GM12891 (cell line): Measurements from ENCODE around the gene PDZK1IP1.
"Not testable (repeated sequence)": the region's sequence is repeated elsewhere in the genome, so short reads cannot be mapped to it uniquely, and the experiment has no call there.

Source experiments
- DNase-seq: peaks from one replicate; pipeline ENCODE4 v3.0.0; 2011; ENCODE audit warnings: low spot score; ENCODE audit not compliant: insufficient read length
- FAIRE-seq: peaks from 2 replicates; lab custom pipeline; 2011; peaks lifted over from hg19 to GRCh38; lab: Jason Lieb, UNC
- PAX5 ChIP-seq: IDR thresholded peaks from 2 replicates; pipeline ENCODE4 v1.6.1; 2011; ENCODE audit warnings: low read length, moderate library complexity, mild to moderate bottlenecking; ENCODE audit not compliant: insufficient read depth, severe bottlenecking
- POLR2A ChIP-seq: IDR thresholded peaks from 2 replicates; pipeline ENCODE4 v1.6.1; 2011; ENCODE audit warnings: low read depth, low read length, control low read depth
- POLR2AphosphoS5 ChIP-seq: IDR thresholded peaks from 2 replicates; pipeline ENCODE4 v1.6.1; 2011; ENCODE audit warnings: low read depth, low read length, control low read depth
- POU2F2 ChIP-seq: IDR thresholded peaks from 2 replicates; pipeline ENCODE4 v1.6.1; 2011; ENCODE audit warnings: low read depth, mild to moderate bottlenecking, control low read depth, low read length, moderate library complexity
- SPI1 ChIP-seq: IDR thresholded peaks from 2 replicates; pipeline ENCODE4 v1.6.1; 2011; ENCODE audit warnings: low read depth, low read length, control low read depth
- TAF1 ChIP-seq: IDR thresholded peaks from 2 replicates; pipeline ENCODE4 v1.6.1; 2011; ENCODE audit warnings: low read depth, low read length, control low read depth

Gene PDZK1IP1

DNA sequence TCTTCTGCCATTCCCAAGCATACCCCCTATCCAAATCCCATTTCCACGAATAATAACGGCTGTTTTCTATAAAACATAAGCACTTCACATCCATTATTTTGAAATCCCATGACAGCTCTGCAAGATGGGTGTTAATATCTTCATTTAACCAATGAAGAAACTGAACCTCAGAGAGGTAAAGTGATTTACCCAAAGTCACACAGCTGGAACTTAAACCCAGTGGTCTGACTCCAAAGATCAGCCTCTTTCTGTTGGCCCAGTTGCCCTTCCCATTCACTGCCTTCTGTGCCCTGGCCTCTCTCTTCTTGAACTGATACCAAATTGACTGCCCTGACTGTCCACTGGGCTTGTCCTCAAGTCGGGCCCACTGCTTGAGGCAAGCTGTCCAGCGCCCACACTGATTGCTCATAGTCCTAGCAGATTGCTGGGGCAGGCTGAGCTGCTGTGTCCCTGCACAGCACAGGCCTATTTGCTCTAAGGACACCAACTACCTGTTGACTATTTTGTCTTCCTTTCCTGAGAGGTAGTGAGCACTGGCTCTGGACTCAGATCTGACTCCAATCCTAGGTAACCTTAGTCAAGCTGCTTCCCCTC is 22.9 kb upstream of the PDZK1IP1 start:
- no peak for TF ChIP-seq POLR2A
- TF ChIP-seq SPI1 = no peak
- no peak for TF ChIP-seq POU2F2
- no peak for TF ChIP-seq POLR2AphosphoS5
- no peak for TF ChIP-seq TAF1
- TF ChIP-seq PAX5 = no peak
- FAIRE-seq (no peak), DNase-seq (no peak)

DNA sequence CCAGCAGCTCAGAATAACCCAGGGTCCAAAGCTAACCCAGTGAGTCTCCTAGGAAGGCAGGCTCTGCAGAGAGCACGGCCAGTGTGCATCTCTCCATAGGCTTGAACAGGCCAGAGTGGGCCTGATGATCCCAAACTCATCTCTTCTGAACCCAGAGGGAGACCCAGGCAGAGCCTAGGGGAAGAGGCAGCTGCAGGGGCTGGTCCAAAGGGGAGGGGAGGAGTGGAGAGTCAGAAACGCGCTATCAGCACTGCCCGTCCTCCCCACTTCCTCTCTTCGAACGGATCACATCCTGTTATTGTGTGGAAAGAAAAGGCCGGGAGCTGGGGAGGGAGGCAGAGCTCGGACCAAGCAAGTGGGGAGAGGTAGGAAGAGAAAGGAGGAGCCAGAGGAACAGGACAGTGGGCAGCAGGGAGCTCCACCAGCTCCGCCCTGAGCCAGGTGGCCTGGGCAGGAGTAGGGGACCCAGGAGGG is 22.0 kb upstream of the PDZK1IP1 start:
- FAIRE-seq = no peak
- no peak for TF ChIP-seq POLR2AphosphoS5
- TF ChIP-seq SPI1 = peak; percentile 48; the same call in 1 of the 2 replicates
- no peak for DNase-seq

DNA sequence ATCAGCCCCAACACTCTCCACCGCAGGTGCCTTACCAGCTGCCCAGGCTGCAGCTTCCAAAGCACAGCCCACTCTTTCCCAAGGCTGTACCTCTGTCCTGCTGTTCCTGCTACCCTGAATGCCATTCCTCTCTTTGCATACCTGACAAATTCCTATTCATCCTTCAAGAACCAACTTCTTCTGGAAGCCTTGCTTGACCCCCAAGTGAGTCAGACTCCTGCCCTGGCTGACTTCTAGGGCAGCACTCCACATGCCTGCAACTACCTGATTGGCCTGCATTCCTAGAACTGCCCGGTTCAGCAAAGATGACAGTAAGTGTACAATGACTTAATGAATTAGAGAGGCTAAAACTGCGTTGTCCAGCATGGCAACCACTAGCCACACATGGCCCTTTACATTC is 20.8 kb upstream of the PDZK1IP1 start:
- no peak for FAIRE-seq
- no peak for DNase-seq
- TF ChIP-seq POLR2AphosphoS5 = no peak
- no peak for TF ChIP-seq POLR2A
- TF ChIP-seq POU2F2 = no peak
- no peak for TF ChIP-seq PAX5
- TF ChIP-seq SPI1 = no peak
- TF ChIP-seq TAF1 = no peak

DNA sequence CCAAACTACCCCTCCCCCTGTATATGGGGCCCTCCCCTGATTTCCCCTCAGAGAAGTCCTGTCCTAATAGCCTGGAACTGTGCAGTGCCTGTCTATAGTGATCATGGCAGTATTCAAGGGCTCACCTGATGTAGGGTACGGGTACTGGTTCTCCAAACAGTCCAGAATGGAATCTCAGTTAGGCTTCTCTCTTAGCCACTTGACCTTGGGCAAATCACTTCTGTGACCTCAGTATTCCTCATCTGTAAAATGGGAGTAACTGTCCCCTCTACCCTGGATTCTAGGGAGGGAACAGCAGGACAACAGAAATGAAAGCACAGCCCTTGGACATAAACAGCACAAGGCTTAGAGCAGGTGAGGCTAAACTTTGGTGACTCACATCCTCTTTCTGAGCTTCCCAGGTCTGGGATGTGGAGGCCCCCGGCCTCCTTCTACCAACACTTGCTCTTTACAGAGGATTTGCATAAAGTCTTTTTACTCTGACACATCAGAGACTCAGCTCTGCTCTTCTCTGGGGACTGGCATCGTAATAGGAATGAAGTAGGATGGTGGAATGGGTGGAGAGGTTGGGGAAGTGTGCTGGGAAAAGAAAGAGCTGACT is 20.0 kb upstream of the PDZK1IP1 start:
- DNase-seq = no peak
- TF ChIP-seq POLR2AphosphoS5 = no peak
- no peak for TF ChIP-seq POLR2A
- TF ChIP-seq SPI1 = peak; percentile 24; the same call in 1 of the 2 replicates
- no peak for FAIRE-seq

DNA sequence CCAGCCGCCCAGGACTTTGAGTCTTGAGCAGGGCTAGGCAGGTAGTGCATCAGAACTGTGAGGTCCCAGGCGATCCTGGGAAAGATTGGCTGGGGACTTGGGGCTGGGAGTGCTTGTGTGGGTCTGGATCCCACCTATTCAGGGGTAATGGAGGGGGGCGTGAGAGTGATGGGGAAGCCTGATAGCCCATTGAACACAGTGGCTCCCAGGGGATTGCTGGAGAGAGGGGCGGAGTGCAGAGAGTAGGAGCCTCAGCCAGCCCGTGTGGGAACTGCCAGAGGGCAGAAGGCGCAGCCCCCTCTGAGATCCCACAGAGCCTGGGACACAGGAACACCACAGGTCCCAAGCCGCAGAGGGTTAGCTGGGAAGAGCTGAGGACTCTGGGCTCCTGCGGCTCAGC is 19.3 kb upstream of the PDZK1IP1 start:
- no peak for DNase-seq
- FAIRE-seq = no peak
- TF ChIP-seq POU2F2 (no peak), POLR2A (no peak), PAX5 (no peak)

DNA sequence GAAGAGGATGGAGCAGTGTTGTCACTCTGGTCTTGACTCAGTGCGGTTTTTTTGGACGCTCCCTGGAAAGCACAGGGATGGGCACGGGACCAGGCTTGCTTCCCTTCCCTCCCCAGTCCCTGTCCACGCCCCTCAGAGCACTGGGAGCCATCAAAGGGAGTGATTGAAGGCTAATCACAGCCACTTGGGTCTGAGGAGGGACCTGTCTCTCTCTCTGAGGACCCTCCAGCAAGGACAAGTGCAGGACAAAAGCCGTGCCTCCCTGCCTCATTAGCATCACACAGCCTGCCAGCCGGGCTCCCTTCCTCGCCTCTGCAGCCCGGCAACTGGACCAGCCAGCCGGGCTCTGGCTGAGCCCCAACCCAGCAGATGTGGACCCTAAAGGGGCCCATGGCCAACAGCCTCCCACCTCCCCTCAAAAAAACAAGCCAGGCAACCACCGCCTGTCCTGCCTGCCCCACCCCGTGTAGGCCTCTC is 18.6 kb upstream of the PDZK1IP1 start:
- FAIRE-seq = no peak
- no peak for DNase-seq
- TF ChIP-seq POLR2AphosphoS5 = no peak
- no peak for TF ChIP-seq TAF1
- TF ChIP-seq SPI1 = no peak
- no peak for TF ChIP-seq PAX5
- no peak for TF ChIP-seq POLR2A
- TF ChIP-seq POU2F2 = no peak

DNA sequence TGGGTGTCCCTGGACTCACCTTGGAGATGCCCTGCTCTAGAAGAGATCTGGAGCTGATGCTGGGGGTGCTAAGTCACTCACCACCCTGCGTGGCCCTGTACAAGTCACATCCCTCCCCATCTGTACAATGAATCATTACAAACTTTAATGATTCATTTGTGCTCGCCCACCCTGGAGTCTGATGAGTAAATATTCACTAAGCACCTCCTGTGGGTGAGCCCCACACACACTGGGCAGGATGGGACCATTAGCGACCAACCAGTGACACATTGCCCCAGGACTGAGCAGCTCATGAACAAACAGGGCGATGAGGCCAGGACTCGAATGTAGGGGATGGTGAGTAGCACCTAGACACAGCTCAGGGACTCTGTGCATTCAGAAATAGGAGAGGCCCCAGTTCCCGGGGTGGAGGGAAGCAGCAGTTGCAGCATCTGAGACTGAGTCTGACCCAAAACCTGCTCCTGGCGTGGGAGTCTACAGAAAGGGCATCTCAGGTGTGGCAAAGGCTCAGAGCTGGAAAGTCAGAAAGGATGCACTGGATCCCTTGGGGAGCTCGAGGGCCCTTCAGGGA is 18.1 kb upstream of the PDZK1IP1 start:
- no peak for FAIRE-seq
- TF ChIP-seq TAF1 (no peak), POLR2A (no peak), PAX5 (no peak), SPI1 (no peak), POU2F2 (no peak), POLR2AphosphoS5 (no peak)

DNA sequence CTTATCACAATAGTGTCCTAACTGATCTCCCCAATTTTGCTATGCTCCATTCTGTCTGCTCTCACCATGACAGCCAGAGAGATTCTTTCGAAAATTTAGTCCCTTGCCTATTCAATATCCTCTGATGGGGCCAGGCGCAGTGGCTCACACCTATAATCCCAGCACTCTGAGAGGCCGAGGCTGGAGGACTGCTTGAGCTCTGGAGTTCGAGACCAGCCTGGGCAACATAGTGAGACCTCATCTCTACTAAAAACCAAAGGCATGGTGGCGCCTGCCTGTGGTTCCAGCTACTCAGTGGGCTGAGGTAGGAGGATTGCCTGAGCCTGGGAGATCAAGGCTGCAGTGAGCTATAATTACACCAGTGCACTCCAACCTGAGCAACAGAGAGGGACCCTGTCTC is 16.1 kb upstream of the PDZK1IP1 start:
- TF ChIP-seq TAF1 = no peak
- no peak for TF ChIP-seq SPI1
- no peak for TF ChIP-seq PAX5
- no peak for TF ChIP-seq POLR2AphosphoS5
- TF ChIP-seq POLR2A = no peak
- TF ChIP-seq POU2F2 = no peak
- DNase-seq = no peak
- no peak for FAIRE-seq

More for the DNA sequence above, 18.1 kb upstream of the PDZK1IP1 start:
- no peak for DNase-seq

DNA sequence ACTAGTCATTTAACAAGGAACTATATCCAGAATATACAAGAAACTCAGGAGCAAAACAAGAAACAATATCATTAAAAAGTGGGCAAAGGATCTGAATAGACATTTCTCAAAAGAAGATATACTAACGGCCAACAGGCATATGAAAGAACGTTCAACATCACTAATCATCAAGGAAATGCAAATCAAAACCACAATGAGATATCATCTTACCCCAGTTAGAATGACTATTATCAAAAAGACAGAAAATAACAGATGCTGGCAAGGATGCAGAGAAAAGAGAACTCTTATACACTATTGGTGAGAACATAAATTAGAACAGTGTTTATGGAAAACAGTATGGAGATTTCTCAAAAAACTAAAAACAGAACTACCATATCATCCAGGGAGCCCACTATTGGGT is 13.7 kb upstream of the PDZK1IP1 start:
- FAIRE-seq, DNase-seq: not testable (repeated sequence)

DNA sequence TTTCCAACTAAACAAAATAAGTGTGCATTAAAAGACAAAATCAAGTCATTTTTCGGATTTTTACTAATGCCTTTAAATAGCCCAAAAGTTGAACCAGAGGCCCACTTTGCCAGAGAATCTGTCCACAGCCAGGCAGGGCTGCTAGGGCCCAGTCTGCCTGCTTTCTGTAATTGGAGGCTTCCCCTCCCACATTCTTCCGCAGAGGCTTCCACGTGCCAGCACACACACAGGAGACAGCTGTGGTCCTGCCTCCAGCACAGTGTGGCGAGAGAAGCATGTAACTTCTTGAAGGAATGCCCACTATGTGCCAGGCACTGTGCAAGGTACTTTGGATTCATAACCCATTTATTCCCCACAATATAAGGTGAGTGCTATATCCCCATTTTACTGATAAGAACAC is 11.3 kb upstream of the PDZK1IP1 start:
- DNase-seq = no peak
- FAIRE-seq = no peak
- no peak for TF ChIP-seq POU2F2
- TF ChIP-seq POLR2A = no peak
- no peak for TF ChIP-seq SPI1
- no peak for TF ChIP-seq TAF1
- no peak for TF ChIP-seq PAX5
- TF ChIP-seq POLR2AphosphoS5 = no peak
